K562 (cell line): Measurements from ENCODE around the gene NDUFB7. TPM values are rescaled to one million over a fixed set of nuclear protein-coding genes. Genes with fewer than 3 reads are reported as not detected.

ENCODE experiments used
- ATAC-seq: fragments of 200-7000 bp; cut with Tn5 transposase; 3 replicates; pipeline ENCODE4 v1.9.1; 2020; ENCODE audit warnings: moderate library complexity
- BruUV-seq: library from RNA; stranded (reverse); fragments of 400-500 nt; replicated peaks from 2 replicates; lab custom pipeline; 2021; lab: Mats Ljungman, UMichigan
- CTCF ChIA-PET: fragments of 300-600 bp; formaldehyde crosslinking; extraction: SDS; loops from one replicate; lab custom pipeline; 2021; ENCODE audit warnings: low intra/inter-chr PET ratio; lab: Yijun Ruan, JAX
- POLR2A ChIA-PET: fragments of 300-600, 350-650 bp; sonication (Branson Sonifier 250); formaldehyde crosslinking; extraction: SDS; loops from one replicate; lab custom pipeline; 2021; ENCODE audit warnings: antibody characterized with exemption, inconsistent platforms; lab: Yijun Ruan, JAX
- DNase-seq, 4 experiments: peaks; one replicate each; pipeline versions ENCODE4 v3.0.0 to v3.0.0-alpha.2; 2011 to 2018; ENCODE audit warnings: low spot score in 3 of 4, mixed read lengths in 3 of 4; ENCODE audit errors: extremely low read depth in 1 of 4
- FAIRE-seq: peaks from 2 replicates; lab custom pipeline; 2011; peaks lifted over from hg19 to GRCh38; lab: Jason Lieb, UNC
- H2AFZ ChIP-seq: 2 replicates; pipeline ENCODE4 v1.6.0; 2011; ENCODE audit warnings: low read depth, low read length, control low read depth, inconsistent platforms
- H3K27ac ChIP-seq: fragments of 200-600 bp; 3 replicates; pipeline ENCODE4 v1.8.0; 2011; ENCODE audit warnings: low read depth, mild to moderate bottlenecking, control low read depth, inconsistent platforms, low read length, moderate library complexity, mixed read lengths; ENCODE audit errors: extremely low read depth
- H3K27me3 ChIP-seq, 2 experiments: fragments of 300-600 bp in 1 of 2; 2 replicates in 1 of 2; 3 replicates in 1 of 2; pipeline versions ENCODE4 v1.6.0 to v1.8.0; 2011; ENCODE audit warnings: inconsistent platforms in 2 of 2, low read length in 2 of 2, mild to moderate bottlenecking in 1 of 2, mixed read lengths in 1 of 2, moderate library complexity in 1 of 2; ENCODE audit not compliant: control insufficient read depth in 2 of 2, insufficient read depth in 2 of 2
- H3K36me3 ChIP-seq: fragments of 300-600 bp; 3 replicates; pipeline ENCODE4 v1.8.0; 2011; ENCODE audit warnings: mild to moderate bottlenecking, low read length, inconsistent platforms; ENCODE audit not compliant: control insufficient read depth, insufficient read depth
- H3K4me1 ChIP-seq, 2 experiments: fragments of 200-600 bp in 1 of 2; replicated peaks in 1 of 2; 2 replicates in 1 of 2; 3 replicates in 1 of 2; pipeline versions ENCODE4 v1.5.1 to v1.8.0; 2011; ENCODE audit warnings: inconsistent platforms in 2 of 2, low read length in 2 of 2, mild to moderate bottlenecking in 1 of 2, mixed read lengths in 1 of 2, moderate library complexity in 1 of 2; ENCODE audit not compliant: control insufficient read depth in 2 of 2, insufficient read depth in 2 of 2
- H3K4me2 ChIP-seq: 2 replicates; pipeline ENCODE4 v1.6.1; 2011; ENCODE audit warnings: low read length, control low read depth, inconsistent platforms, mixed read lengths; ENCODE audit not compliant: insufficient read depth
- H3K4me3 ChIP-seq: fragments of 200-600 bp; sonication (generic), shearing (Covaris generic); 2 replicates; pipeline ENCODE4 v1.5.1; 2016; ENCODE audit warnings: control low read depth, inconsistent platforms
- H3K79me2 ChIP-seq: fragments of 200-600 bp; 3 replicates; pipeline ENCODE4 v1.8.0; 2011; ENCODE audit warnings: low read length, inconsistent platforms; ENCODE audit not compliant: control insufficient read depth, insufficient read depth
- H3K9ac ChIP-seq, 2 experiments: 2 replicates each; pipeline versions ENCODE4 v1.6.0 to v1.6.1; 2011; ENCODE audit warnings: low read depth in 2 of 2, low read length in 2 of 2, control low read depth in 1 of 2, inconsistent platforms in 1 of 2, mild to moderate bottlenecking in 1 of 2, mixed read lengths in 1 of 2; ENCODE audit not compliant: insufficient read depth in 1 of 2
- H3K9me1 ChIP-seq: one replicate; pipeline ENCODE4 v1.6.0; 2011; ENCODE audit warnings: inconsistent platforms, mild to moderate bottlenecking, low read length, moderate library complexity; ENCODE audit not compliant: control insufficient read depth, insufficient read depth
- H3K9me3 ChIP-seq: replicated peaks from 2 replicates; pipeline ENCODE4 v1.5.1; 2011; ENCODE audit warnings: low read depth, low read length, inconsistent platforms; ENCODE audit not compliant: control insufficient read depth, insufficient read depth
- H4K20me1 ChIP-seq: replicated peaks from 2 replicates; pipeline ENCODE4 v1.6.1; 2011; ENCODE audit warnings: low read length, inconsistent platforms, mixed read lengths; ENCODE audit not compliant: control insufficient read depth, insufficient read depth
- ASH1L ChIP-seq: fragments of 450-650 bp; IDR thresholded peaks from 2 replicates; pipeline ENCODE4 v1.6.1; 2018; ENCODE audit warnings: borderline replicate concordance, mild to moderate bottlenecking, low read depth; ENCODE audit not compliant: partially characterized antibody
- ATF7 ChIP-seq: fragments of 450-650 bp; IDR thresholded peaks from 2 replicates; pipeline ENCODE4 v1.7.1; 2014; ENCODE audit warnings: mild to moderate bottlenecking, moderate library complexity
- CTBP1 ChIP-seq: fragments of 450-650 bp; IDR thresholded peaks from 2 replicates; pipeline ENCODE4 v1.6.1; 2016; ENCODE audit warnings: borderline replicate concordance
- E2F1 ChIP-seq: sonication (generic); formaldehyde crosslinking; IDR thresholded peaks from 2 replicates; pipeline ENCODE4 v1.8.1; 2023; ENCODE audit warnings: mild to moderate bottlenecking, missing genetic modification reagents, moderate library complexity
- ERF ChIP-seq: fragments of 450-650 bp; formaldehyde crosslinking; IDR thresholded peaks from 2 replicates; pipeline ENCODE4 v1.4.0; 2020; ENCODE audit warnings: mild to moderate bottlenecking, mixed read lengths
- HDAC8 ChIP-seq: fragments of 450-650 bp; IDR thresholded peaks from 2 replicates; pipeline ENCODE4 v1.6.1; 2016; ENCODE audit warnings: mild to moderate bottlenecking, missing genetic modification characterization, moderate library complexity, missing compliant biosample characterization
- MXI1 ChIP-seq: IDR thresholded peaks from 2 replicates; pipeline ENCODE4 v1.6.1; 2011; ENCODE audit warnings: low read depth, mild to moderate bottlenecking, improper control_type of control experiment, low read length
- PATZ1 ChIP-seq: fragments of 250-450 bp; sonication (Bioruptor Pico); IDR thresholded peaks from 2 replicates; pipeline ENCODE4 v1.5.0; 2020; ENCODE audit warnings: mild to moderate bottlenecking, borderline replicate concordance
- PHF21A ChIP-seq: fragments of 450-650 bp; IDR thresholded peaks from 2 replicates; pipeline ENCODE4 v1.6.1; 2017; ENCODE audit warnings: low read depth, borderline replicate concordance
- PML ChIP-seq: IDR thresholded peaks from 2 replicates; pipeline ENCODE4 v1.6.1; 2012; ENCODE audit warnings: low read length, inconsistent platforms
- PRDM10 ChIP-seq: fragments of 450-650 bp; IDR thresholded peaks from 2 replicates; pipeline ENCODE4 v1.6.1; 2018; ENCODE audit not compliant: partially characterized antibody
- PTTG1 ChIP-seq: fragments of 450-650 bp; IDR thresholded peaks from 2 replicates; pipeline ENCODE4 v1.6.1; 2016; ENCODE audit warnings: low read depth, mild to moderate bottlenecking, missing genetic modification characterization, missing compliant biosample characterization
- RAD21 ChIP-seq, 2 experiments: fragments of 250-450 bp in 1 of 2; fragments of 450-650 bp in 1 of 2; sonication (Bioruptor Pico) in 1 of 2; formaldehyde crosslinking in 1 of 2; IDR thresholded peaks in 1 of 2; conservative IDR thresholded peaks in 1 of 2; 2 replicates each; pipeline versions ENCODE4 v1.4.0 to v1.8.0; 2020 to 2022; ENCODE audit warnings: mild to moderate bottlenecking in 2 of 2, moderate library complexity in 1 of 2
- SIX5 ChIP-seq, 2 experiments: IDR thresholded peaks; 2 replicates each; pipeline ENCODE4 v1.6.1; 2011; ENCODE audit warnings: low read length in 2 of 2, borderline replicate concordance in 1 of 2, low read depth in 1 of 2, mild to moderate bottlenecking in 1 of 2, moderate library complexity in 1 of 2; ENCODE audit not compliant: insufficient read depth in 1 of 2
- SUPT5H ChIP-seq: fragments of 450-650 bp; IDR thresholded peaks from 2 replicates; pipeline ENCODE4 v1.6.1; 2016
- ZNF3 ChIP-seq: fragments of 250-450 bp; sonication (Bioruptor Pico); IDR thresholded peaks from 2 replicates; pipeline ENCODE4 v1.5.0; 2021; ENCODE audit warnings: mild to moderate bottlenecking, moderate library complexity
- WGBS: fragments of 100-300 bp; shearing (Covaris generic); methylation state at CpG from one replicate; pipeline ENCODE4 v1.1.6; 2016; ENCODE audit warnings: low coverage, mixed read lengths; ENCODE audit not compliant: insufficient coverage; ENCODE audit errors: missing lambda C conversion rate; 5-methylcytosine and 5-hydroxymethylcytosine counted together
- in situ Hi-C: fragments of 300-500 bp; cut with MboI; formaldehyde crosslinking; loops from 4 replicates; pipeline ENCODE4 v1.15.0; 2018; ENCODE audit warnings: inconsistent platforms, mixed read lengths
- intact Hi-C: fragments of 100-400 bp; cut with micrococcal nuclease; formaldehyde crosslinking; loops from 2 replicates; pipeline ENCODE4 v1.14.2; 2022
- polyA plus RNA-seq, 8 experiments: library from polyadenylated mRNA; depleted of rRNA in 4 of 8; stranded (reverse) in 5 of 8; unstranded in 3 of 8; fragments of >200 nt; fragmentation: Nextera tagmentation in 2 of 8; fragmentation: Illumina TruSeq in 1 of 8; extraction: Ambion mirVana in 2 of 8; extraction: Trizol in 1 of 8; gene quantifications; 2 replicates each; pipeline versions ENCODE4 v1.2.1 to v1.2.3, GENCODE V29; 2011 to 2014; ENCODE audit warnings: inconsistent platforms in 1 of 8, missing spikeins in 1 of 8
- total RNA-seq, 7 experiments: library from RNA; depleted of rRNA in 6 of 7; stranded (reverse); fragments of >200 nt in 6 of 7; fragmentation: Illumina TruSeq in 2 of 7; extraction: Trizol in 2 of 7; gene quantifications; 2 replicates each; pipeline versions ENCODE4 v1.2.1 to v1.2.3, GENCODE V29; 2011 to 2021; ENCODE audit warnings: low replicate concordance in 1 of 7
- TF ChIP-seq, protein P1 (sequence below): sonication (generic); formaldehyde crosslinking; IDR thresholded peaks from 2 replicates; pipeline ENCODE4 v1.9.0; 2022; ENCODE audit warnings: mild to moderate bottlenecking, missing genetic modification reagents

NDUFB7 gene
- total and polyA plus RNA-seq, 9 of the 15 experiments (the other 6 are each of a cell fraction or from before 2014, with no cell fraction given) = 14.9 to 842 (median 137) TPM

DNA sequence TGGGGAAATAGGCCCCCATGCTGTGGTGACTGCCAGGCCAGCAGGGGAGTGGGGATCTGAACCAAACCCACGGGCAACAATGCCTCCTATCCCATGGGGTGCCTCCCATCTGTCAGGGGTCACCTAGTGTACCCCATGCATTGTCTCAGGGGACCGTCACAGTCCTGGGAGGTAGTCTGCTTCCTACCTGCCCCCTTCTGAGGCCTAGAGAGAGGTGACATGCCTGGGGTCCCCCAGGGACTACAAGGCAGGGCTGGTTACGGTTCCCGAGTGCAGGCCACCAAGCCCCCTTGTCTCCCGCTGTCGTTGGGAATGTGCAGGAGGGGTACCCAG, 11.1 kb downstream of the NDUFB7 start:
- 87% methylated on average over 6 of the region's 6 CpGs for WGBS
- peak overlapping the region in 1 of 2 experiments; percentile 12; a peak in 2 of 4 replicates for H3K9ac ChIP-seq
- H4K20me1 ChIP-seq = peaks cover 18% of the 10 kb centered on the region
- TF ChIP-seq ERF (CRISPR knock-in tag) (no peak), MXI1 (no peak), SIX5 (IDR thresholded peaks at IDR 0.05; ENCODE audit: borderline replicate concordance in 1 of 2, insufficient read depth in 1 of 2, low read depth in 1 of 2, low read length in 2 of 2) (no peak), ASH1L (no peak), SUPT5H (no peak), PRDM10 (no peak), PATZ1 (CRISPR knock-in tag) (no peak), E2F1 (CRISPR knock-in tag) (no peak), ZNF3 (CRISPR knock-in tag) (no peak), PTTG1 (tag) (no peak), HDAC8 (tag) (no peak), RAD21 (CRISPR knock-in tag; conservative IDR thresholded peaks at IDR 0.05 in 1 of 2, IDR thresholded peaks at IDR 0.05 in 1 of 2) (no peak), PML (no peak), CTBP1 (no peak), ATF7 (no peak), PHF21A (no peak)
- TF ChIP-seq, protein P1, sequence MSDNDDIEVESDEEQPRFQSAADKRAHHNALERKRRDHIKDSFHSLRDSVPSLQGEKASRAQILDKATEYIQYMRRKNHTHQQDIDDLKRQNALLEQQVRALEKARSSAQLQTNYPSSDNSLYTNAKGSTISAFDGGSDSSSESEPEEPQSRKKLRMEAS = no peak

More for the DNA sequence above, 11.1 kb downstream of the NDUFB7 start:
- ATAC-seq (no peak), DNase-seq (no peak), FAIRE-seq (no peak)
- Histone ChIP-seq H3K36me3 (peaks cover 27% of the 10 kb centered on the region; the same call in 1 of the 3 replicates), H3K79me2 (peaks cover 50% of the 10 kb centered on the region), H3K4me1 (peaks cover 19 to 79% of the 10 kb centered on the region in 2 experiments; a peak in 4 of 5 replicates), H3K4me3 (no peak overlapping the region), H3K27ac (no peak overlapping the region), H2AFZ (no peak overlapping the region), H3K9me1 (peaks cover 8% of the 10 kb centered on the region), H3K9me3 (no peaks in the 10 kb centered on the region), H3K4me2 (no peak overlapping the region), H3K27me3 (no peaks in the 10 kb centered on the region)
- CTCF ChIA-PET = no interaction called here
- POLR2A ChIA-PET = interaction anchor here (0.5 kb wide), 1 partner anchor 168 kb away, joined by 3 read pairs; no protein-coding TSS in a partner anchor
- no TSS peak for BruUV-seq
- in situ Hi-C loops = no loop called here
- intact Hi-C loops = no loop called here
